Stimulated activated CD8-positive, alpha-beta memory T cell treated with anti-CD3 and anti-CD28 coated beads, Interleukin-7, amount 100 ng/mL, for 48 hours (primary cell): ENCODE measurements around the gene SULT1B1.
"Not testable (repeated sequence)": the region's sequence is repeated elsewhere in the genome, so short reads cannot be mapped to it uniquely, and the experiment has no call there.

Source experiments
- DNase-seq, 2 donors: peaks; one replicate each; pipeline ENCODE4 v3.0.0-alpha.2; 2020; ENCODE audit warnings: low read depth in 1 of 2; ENCODE audit errors: extremely low read depth in 1 of 2

Gene SULT1B1

GRCh38 chr4:69760455-69760854, at the start of gene SULT1B1:
Gene SULT1B1, minus strand, starts transcription at chr4:69760620. Its CDS starts 5,403 bp downstream, at chr4:69755217.
- DNase-seq, result peak; percentile 1 to 8

- no peak for DNase-seq
Measured at GRCh38 chr4:69800599-69800998, 40.2 kb upstream of the SULT1B1 start.

DNA sequence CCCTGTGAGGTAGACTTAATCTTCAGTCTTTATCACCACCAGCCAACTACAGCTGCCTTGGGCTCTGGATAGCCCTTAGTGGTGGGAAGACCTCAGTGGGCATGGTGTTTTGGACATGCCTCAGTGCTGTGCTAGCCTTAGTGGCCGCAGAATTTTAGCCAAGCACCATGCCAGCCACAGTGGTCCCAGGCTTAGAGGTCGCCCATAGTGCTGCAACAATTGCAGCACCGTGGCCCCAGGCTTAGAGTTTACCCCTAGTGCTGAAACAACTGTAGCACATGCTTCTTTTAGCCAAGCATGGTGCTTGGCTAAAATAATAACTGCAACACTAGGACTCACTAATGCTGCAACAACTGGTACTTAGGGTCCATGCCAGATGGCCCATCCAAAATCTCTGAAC, 38.9 kb upstream of the SULT1B1 start:
- no peak for DNase-seq

GRCh38 chr4:69793732-69794131, 33.3 kb upstream of the SULT1B1 start:
- no peak for DNase-seq

DNA sequence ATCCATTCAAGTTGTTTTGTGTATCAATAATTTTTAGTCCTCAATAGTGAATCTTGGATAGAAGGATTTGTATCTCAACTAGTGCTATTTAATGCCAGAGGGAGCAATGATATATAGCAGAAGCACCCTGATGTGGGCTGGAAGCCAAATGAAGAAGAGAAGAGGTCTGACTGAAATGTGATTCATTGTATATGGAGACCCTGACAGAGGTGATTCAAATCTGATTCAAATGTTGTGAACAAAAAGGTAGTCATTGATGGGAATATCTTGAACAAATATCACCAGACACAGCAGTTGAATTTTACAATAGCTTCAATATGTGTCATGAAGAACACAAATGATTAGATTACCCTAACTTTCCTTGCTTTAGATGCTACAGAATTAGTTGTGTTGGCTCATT, 27.5 kb upstream of the SULT1B1 start:
- DNase-seq, result no peak

GRCh38 chr4:69786547-69786946, 26.1 kb upstream of the SULT1B1 start:
- DNase-seq, result no peak

GRCh38 chr4:69785211-69785831, 24.9 kb upstream of the SULT1B1 start:
- DNase-seq, result no peak

DNA sequence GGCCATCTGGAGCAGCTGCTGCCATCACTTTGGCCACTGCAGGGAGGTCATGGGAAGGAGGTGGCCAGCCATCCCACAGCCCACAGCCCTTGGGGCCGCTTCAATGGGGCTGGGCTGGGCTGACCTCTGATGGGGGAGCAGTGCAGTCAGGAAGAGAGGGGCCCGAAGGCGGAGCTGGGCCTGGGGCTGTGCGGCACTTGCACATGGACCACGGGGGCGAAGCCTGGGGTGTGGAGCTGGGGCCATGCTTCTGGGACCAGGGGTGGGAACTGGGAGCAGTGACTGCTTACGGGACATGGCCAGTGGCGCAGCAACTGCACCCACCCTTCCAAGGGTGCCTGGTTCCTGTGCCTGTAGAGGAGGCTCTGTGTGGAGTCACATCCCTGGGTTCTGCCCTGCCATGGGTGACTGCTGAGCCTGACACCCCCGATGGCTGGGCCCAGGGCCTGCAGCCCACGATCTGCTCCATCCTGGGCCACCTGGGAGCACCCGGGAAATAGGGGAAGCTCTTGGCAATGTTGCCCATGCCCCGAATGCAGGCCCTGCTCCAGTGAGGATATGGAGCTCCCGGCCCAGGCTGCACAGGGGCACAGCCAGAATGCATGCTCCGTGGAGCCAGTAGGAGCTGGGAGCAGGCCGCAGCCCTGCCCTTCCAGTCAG, 22.4 kb upstream of the SULT1B1 start:
- no peak for DNase-seq

- no peak for DNase-seq
Measured at GRCh38 chr4:69781458-69782418, 21.3 kb upstream of the SULT1B1 start.

DNA sequence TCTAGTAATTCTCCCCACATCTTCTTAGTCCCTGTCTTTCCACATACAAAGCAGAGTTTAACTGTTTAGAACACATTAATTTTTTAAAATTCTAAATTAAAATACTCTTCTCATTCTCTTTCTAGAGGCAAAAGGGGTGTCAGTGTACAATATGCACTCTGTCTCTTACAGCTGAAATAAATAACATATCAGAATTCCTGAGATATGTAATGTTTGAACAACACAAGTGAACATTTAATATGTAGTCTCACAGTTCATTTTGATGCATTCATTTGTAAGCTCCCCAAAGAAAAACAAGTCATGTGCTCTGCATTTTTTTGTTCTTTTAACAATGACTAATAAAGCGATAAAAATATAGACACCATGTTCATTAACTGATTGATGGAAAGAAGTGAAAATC, 19.7 kb upstream of the SULT1B1 start:
- DNase-seq, result no peak

GRCh38 chr4:69776696-69777095, 16.3 kb upstream of the SULT1B1 start:
- no peak for DNase-seq

- DNase-seq, result no peak
Measured at GRCh38 chr4:69775321-69775867, 15.0 kb upstream of the SULT1B1 start.

GRCh38 chr4:69773484-69773883, 13.1 kb upstream of the SULT1B1 start:
- no peak for DNase-seq

- DNase-seq, result not testable (repeated sequence)
Measured at GRCh38 chr4:69768554-69768953, 8.1 kb upstream of the SULT1B1 start.

DNA sequence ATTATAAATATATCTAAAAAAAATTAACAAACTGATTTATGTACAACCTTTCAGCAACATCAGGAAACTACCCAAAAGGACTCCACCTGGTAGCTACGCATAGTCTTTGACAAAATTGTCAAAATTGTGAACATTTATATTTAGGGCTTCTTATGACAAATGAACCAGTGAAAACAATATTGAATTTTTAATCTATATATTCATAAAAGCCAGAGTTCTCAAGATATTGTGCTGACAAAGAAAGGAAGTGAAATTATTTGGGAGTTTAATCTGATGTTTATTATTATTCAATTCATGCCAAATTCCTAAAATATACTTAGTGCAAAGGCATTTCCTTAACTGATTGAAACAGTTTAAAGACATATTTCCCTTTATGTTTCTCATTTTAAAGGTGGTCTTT, 5.3 kb upstream of the SULT1B1 start:
- no peak for DNase-seq

DNA sequence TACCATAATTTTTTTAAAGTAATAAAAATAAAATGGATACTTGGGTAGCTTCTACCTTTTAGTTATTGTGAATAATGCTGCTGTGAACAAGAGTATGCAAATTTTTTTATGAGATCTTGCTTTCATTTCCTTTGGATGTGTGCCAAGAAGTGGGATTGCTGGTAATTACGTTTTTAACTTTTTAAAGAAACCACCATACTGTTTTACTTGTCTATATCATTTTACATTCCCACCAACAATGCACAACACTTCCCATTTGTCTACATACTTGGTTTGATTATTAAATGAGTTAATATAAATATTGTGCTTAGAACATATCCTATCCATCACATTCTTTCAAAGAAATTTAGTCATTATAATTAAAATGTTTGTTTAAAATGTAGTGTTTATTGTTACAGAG, 3.9 kb upstream of the SULT1B1 start:
- no peak for DNase-seq

DNA sequence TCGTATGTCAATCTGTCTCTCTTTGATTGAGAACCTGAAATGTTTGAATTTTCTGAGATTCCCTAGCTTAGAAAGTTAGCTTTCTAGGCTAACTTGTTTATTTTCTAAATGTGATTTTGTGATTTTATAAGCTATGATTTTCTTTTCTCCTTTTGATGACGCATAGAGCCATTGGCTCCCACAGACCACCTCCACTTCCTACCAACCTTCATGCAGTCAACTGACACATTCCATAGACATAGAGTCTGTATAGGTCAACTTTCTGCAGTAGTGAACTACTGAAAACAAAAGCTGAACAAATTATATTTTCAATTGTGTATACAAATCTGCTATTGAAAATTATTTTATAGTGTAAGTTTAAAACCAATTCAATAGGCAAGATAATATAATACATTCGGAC, 2.8 kb upstream of the SULT1B1 start:
- no peak for DNase-seq

- no peak for DNase-seq
Measured at GRCh38 chr4:69759189-69759604, 1.2 kb downstream of the SULT1B1 start.

DNA sequence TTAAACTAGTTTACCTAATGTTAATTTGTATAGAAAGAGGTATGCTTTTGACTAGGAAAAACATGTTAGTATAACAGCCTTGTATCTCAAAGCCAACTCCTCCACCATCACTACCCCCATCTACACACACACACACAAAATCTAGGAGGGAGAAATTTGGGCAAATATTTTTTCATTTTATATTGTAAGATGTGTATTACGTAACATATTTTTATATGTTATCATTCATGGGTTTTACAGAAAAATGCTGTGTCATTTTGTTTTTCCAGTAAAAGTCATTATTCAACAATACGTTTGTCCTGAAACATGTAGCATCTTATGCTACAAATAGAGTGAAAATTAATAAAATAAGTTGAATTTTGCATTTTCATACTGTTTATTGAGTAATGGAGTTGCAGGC, 3.0 kb downstream of the SULT1B1 start:
- DNase-seq, result no peak

DNA sequence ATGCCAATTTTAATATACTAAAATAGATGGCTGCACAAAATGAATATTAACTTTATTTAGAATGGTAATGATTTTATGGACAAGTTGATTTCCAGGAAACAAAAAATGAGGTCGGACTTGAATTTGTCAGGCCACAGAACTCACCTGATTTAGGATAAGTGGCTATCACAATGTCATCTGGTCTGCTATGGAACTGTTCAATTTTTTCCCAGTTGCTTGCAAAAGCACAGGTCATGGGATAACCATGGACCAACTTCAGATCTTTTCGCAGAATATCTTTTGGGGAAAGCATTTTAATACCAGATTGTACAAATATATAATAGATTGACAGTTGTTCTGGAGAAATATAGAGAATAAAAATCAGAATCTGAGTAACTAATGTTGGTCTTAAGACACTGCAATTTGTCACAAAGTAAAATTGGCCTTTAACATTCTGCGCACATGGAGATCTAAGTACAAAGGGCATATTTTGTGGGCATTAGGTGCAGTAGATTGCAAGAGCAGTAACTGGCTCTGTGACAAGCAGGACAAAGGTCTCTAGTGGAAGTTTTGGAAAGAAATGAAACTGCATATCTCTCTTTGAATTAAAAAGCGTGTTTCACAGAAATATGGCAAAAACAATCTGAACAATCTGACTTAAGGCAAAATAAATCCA, 5.4 kb downstream of the SULT1B1 start:
- DNase-seq, result no peak

- DNase-seq, result no peak
Measured at GRCh38 chr4:69753686-69754085, 6.7 kb downstream of the SULT1B1 start.
